ENCODE measurements around the gene CLSTN1.

The CLSTN1 gene

DNA sequence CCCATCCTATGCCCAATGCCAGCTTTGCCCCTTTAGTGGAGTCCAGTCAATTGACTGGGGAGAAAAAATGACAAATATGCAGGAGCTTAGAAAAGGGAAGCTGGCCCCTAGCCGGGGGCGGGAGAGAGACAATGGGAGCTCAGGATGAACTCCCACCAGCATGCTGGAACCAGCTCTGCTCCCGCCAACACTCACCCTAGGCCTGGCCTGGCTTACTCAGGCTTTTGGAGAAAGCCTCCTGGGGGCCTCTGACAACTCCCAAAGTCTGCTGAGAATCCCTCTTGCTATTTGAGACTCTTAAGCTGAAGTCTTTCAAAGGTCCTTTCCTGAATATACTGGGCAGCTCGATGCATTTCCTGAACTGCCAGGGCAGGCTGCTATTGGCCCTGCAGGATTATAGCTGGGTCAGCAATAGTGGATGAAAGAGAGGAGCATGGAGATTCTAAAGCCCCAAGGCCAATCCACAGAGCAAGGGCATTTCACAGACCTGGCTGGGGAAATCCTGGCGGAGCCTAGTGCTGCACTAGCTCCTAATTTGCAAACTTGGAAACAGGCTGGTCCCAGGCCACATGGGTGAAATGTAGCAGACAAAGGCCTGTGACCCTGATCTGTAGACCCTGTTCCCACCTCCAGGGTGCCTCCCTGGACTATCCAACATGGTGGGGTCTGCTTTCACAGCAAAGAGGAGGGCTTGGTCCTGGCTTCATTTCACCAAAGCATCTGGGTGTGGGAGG lies 35.7 kb upstream of the CLSTN1 start:
- H3K27ac ChIP-seq = no peak overlapping the region

GRCh38 chr1:9858293-9859035 lies 34.7 kb upstream of the CLSTN1 start:
- H3K27ac ChIP-seq = no peak overlapping the region
- TF ChIP-seq, protein P1, sequence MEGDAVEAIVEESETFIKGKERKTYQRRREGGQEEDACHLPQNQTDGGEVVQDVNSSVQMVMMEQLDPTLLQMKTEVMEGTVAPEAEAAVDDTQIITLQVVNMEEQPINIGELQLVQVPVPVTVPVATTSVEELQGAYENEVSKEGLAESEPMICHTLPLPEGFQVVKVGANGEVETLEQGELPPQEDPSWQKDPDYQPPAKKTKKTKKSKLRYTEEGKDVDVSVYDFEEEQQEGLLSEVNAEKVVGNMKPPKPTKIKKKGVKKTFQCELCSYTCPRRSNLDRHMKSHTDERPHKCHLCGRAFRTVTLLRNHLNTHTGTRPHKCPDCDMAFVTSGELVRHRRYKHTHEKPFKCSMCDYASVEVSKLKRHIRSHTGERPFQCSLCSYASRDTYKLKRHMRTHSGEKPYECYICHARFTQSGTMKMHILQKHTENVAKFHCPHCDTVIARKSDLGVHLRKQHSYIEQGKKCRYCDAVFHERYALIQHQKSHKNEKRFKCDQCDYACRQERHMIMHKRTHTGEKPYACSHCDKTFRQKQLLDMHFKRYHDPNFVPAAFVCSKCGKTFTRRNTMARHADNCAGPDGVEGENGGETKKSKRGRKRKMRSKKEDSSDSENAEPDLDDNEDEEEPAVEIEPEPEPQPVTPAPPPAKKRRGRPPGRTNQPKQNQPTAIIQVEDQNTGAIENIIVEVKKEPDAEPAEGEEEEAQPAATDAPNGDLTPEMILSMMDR (conservative IDR thresholded peaks at IDR 0.05) = no peak

More for the DNA sequence above, 35.7 kb upstream of the CLSTN1 start:
- TF ChIP-seq, protein P1 (conservative IDR thresholded peaks at IDR 0.05) = no peak

- TF ChIP-seq, protein P1 (conservative IDR thresholded peaks at IDR 0.05) = no peak
- H3K27ac ChIP-seq = no peak overlapping the region
Measured at GRCh38 chr1:9855186-9855585, 31.4 kb upstream of the CLSTN1 start.

DNA sequence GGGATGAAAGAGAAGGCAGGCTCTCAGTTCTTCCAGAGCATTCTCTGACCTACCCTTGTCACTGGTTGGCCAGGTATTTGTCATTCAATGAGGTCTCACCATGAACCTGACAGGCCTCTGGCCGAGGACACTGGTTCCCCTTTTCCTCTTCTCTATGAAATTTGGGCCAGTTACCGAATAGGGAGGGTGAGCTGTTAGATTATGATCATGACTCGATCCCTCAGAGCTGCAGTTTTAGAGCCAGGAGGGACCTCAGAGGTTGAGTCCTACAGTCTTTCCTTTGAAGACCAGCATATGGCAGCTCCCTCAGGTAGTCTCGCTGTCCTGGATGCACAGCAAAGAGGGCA lies 29.5 kb upstream of the CLSTN1 start:
- TF ChIP-seq, protein P1 (conservative IDR thresholded peaks at IDR 0.05) = no peak
- H3K27ac ChIP-seq = no peak overlapping the region

GRCh38 chr1:9852410-9853248 lies 28.9 kb upstream of the CLSTN1 start:
- TF ChIP-seq, protein P1 (conservative IDR thresholded peaks at IDR 0.05) = no peak
- no peak overlapping the region for H3K27ac ChIP-seq

DNA sequence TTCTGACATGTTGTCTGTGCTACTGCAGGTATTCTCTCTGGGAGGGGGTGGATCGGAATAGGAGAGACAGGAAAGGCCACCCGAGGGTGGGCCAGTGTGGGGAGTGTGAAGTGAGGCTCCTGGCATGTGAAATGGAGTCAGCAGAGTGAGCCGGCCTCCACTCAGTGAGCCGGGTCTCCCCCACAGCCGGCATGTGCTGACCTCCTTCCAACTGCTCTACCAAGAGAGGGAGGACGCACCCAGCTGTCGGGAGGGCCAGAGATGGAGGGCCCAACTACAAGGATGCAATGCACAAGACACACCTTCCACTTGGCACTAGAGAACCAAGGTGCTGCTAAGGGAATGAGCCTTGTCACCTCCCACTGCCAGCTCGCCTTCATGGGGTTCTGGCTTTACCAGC lies 28.2 kb upstream of the CLSTN1 start:
- no peak overlapping the region for H3K27ac ChIP-seq
- TF ChIP-seq, protein P1 (conservative IDR thresholded peaks at IDR 0.05) = no peak

Data from VCaP (cell line).